Measurements from ENCODE around the gene USP34. TPM values are rescaled to one million over a fixed set of nuclear protein-coding genes. Genes with fewer than 3 reads are reported as not detected.
A peak's percentile ranks its signal among the peaks of the same experiment; 100 is the strongest.

USP34 gene
- total and polyA plus RNA-seq, 9 of the 15 experiments (the other 6 are each of a cell fraction or from before 2014, with no cell fraction given) = 19.8 to 108 (median 67.8) TPM

DNA sequence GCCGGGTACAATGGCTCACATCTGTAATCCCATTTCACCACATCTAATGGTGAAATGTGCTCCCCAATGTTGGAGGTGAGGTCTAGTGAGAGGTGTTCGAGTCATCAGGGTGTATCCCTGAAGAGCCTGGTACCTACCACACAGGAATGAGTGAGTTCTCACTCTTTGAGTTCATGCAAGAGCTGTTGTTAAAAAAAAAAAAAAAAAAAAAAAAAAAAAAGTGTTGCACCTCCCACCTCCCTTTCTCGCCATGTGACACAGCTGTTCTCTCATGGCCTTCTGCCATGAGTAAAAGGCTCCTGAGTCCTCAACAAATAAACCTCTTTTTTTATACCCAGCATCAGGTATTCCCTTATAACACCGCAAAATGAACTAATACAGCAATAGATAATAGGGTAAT, 202.6 kb downstream of the USP34 start (continued):
- TF ChIP-seq NR1H2 (CRISPR knock-in tag; IDR thresholded peaks at IDR 0.05) = no peak
- TF ChIP-seq, protein P1, sequence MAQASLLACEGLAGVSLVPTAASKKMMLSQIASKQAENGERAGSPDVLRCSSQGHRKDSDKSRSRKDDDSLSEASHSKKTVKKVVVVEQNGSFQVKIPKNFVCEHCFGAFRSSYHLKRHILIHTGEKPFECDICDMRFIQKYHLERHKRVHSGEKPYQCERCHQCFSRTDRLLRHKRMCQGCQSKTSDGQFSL (CRISPR knock-in tag; IDR thresholded peaks at IDR 0.05) = no peak
- TF ChIP-seq, protein P1 (tag; IDR thresholded peaks at IDR 0.05) = no peak

DNA sequence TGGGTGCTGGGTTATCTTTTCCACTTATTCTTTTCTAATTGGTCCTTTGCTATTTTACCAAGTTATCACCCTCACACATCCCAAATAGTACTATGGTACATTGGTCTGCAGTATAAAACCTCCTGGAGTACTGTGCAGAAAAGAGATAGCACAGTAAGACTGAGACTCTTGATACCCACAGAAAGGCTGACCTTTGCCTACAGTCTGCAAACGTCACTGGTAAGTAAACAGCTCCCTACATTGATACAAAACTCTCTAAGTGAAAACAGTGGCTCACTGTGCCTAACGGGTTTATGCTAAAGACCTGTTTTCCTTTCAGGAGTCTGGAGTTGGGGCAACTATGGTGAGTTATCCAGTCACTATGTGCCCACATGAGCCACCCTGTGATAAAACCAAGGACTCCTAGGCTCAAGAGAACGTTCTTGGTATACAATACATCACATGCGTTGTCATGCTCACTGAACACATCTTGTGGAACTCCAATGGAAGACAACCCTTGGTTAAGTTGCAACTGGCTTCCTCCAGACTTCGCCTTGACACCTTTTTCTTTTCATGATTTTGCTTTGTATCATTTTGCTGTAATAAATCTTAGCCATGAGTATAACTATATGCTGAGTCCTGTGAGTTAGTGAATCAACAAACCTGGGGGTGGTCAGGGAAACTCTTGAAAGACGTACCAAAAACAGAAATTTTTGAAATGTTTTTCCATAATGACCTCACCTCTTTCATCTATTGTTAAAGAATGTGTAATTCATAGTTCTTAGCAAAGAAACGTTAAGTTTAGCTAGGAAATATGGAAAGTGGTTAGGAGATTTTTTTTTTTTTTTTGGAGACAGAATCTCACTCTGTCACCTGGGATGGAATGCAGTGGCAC, 204.0 kb downstream of the USP34 start:
- Histone ChIP-seq H3K36me3 (ENCODE audit: control insufficient read depth, insufficient read depth, low read length) (peaks cover 73% of the 10 kb centered on the region), H3K9ac (ENCODE audit: insufficient read depth in 1 of 2, low read depth in 2 of 2, low read length in 2 of 2) (no peak overlapping the region), H3K9me3 (replicated peaks; ENCODE audit: control insufficient read depth, insufficient read depth, low read depth, low read length) (no peaks in the 10 kb centered on the region), H3K27ac (ENCODE audit: extremely low read depth, low read depth, low read length) (no peak overlapping the region), H3K27me3 (ENCODE audit: control insufficient read depth in 2 of 2, insufficient read depth in 2 of 2, low read length in 2 of 2) (no peaks in the 10 kb centered on the region), H4K20me1 (replicated peaks; ENCODE audit: control insufficient read depth, insufficient read depth, low read length) (no peaks in the 10 kb centered on the region), H3K4me2 (ENCODE audit: insufficient read depth, low read length) (no peak overlapping the region), H3K4me1 (replicated peaks in 1 of 2; ENCODE audit: control insufficient read depth in 2 of 2, insufficient read depth in 2 of 2, low read length in 2 of 2) (no peaks in the 10 kb centered on the region), H3K4me3 (no peak overlapping the region), H3K79me2 (ENCODE audit: control insufficient read depth, insufficient read depth, low read length) (no peaks in the 10 kb centered on the region), H3K9me1 (ENCODE audit: control insufficient read depth, insufficient read depth, low read length) (no peaks in the 10 kb centered on the region), H2AFZ (ENCODE audit: low read depth, low read length) (no peak overlapping the region)
- ChIA-PET POLR2A (no interaction called here), CTCF (ENCODE audit: low intra/inter-chr PET ratio) (no interaction called here)
- no TSS peak for BruUV-seq (replicated peaks)
- FAIRE-seq (no peak), ATAC-seq (peak; percentile 32), DNase-seq (ENCODE audit: extremely low read depth in 1 of 4, low spot score in 3 of 4) (no peak)
- intact Hi-C loops (cut with micrococcal nuclease) = no loop called here
- in situ Hi-C loops (cut with MboI) = no loop called here
- WGBS (ENCODE audit: insufficient coverage, low coverage, missing lambda C conversion rate) = 78% methylated on average over 7 of the region's 7 CpGs
- no peak for TF ChIP-seq BRD4 (IDR thresholded peaks at IDR 0.05)

All from K562 (cell line).